H1 (cell line): ENCODE results near the gene ADRA2B. TPM values are rescaled to one million over a fixed set of nuclear protein-coding genes. Genes with fewer than 3 reads are reported as not detected.
A peak's percentile ranks its signal among the peaks of the same experiment; 100 is the strongest.

Experiments
- CTCF ChIA-PET: fragments of 300-600 bp; sonication (Branson Sonifier 250); formaldehyde crosslinking; loops from one replicate; lab custom pipeline; 2021; ENCODE audit not compliant: partially characterized antibody; lab: Charles Lee
- POLR2A ChIA-PET: fragments of 300-600 bp; sonication (Branson Sonifier 250); formaldehyde crosslinking; loops from one replicate; lab custom pipeline; 2021; ENCODE audit warnings: inconsistent platforms; ENCODE audit not compliant: partially characterized antibody; lab: Charles Lee
- DNase-seq, 2 experiments: peaks; one replicate each; pipeline versions ENCODE4 v3.0.0 to v3.0.0-alpha.2; 2010 to 2022; ENCODE audit warnings: low spot score in 2 of 2, low read depth in 1 of 2, mixed read lengths in 1 of 2
- FAIRE-seq: peaks from 2 replicates; lab custom pipeline; 2011; peaks lifted over from hg19 to GRCh38; lab: Jason Lieb, UNC
- H2AFZ ChIP-seq: 2 replicates; pipeline ENCODE4 v1.8.1; 2012; ENCODE audit warnings: low read length, inconsistent platforms
- H2AK5ac ChIP-seq: 2 replicates; pipeline ENCODE4 v1.6.1; 2013; ENCODE audit warnings: low read depth, low read length
- H2BK120ac ChIP-seq: replicated peaks from 2 replicates; pipeline ENCODE3; 2013; ENCODE audit warnings: low read depth, low read length, inconsistent platforms
- H2BK12ac ChIP-seq: 2 replicates; pipeline ENCODE4 v1.6.1; 2013; ENCODE audit warnings: low read depth, low read length
- H2BK15ac ChIP-seq: 2 replicates; pipeline ENCODE4 v1.6.1; 2013; ENCODE audit warnings: low read length
- H2BK20ac ChIP-seq: 2 replicates; pipeline ENCODE4 v1.6.1; 2013; ENCODE audit warnings: low read length
- H2BK5ac ChIP-seq: 2 replicates; pipeline ENCODE4 v1.6.1; 2013; ENCODE audit warnings: low read depth, low read length
- H3K14ac ChIP-seq: 2 replicates; pipeline ENCODE4 v1.6.1; 2013; ENCODE audit warnings: inconsistent platforms; ENCODE audit not compliant: insufficient read length
- H3K18ac ChIP-seq: 2 replicates; pipeline ENCODE4 v1.6.1; 2013; ENCODE audit warnings: low read length; ENCODE audit errors: extremely low read depth
- H3K23ac ChIP-seq: 2 replicates; pipeline ENCODE4 v1.6.1; 2013; ENCODE audit warnings: inconsistent platforms; ENCODE audit not compliant: insufficient read length
- H3K23me2 ChIP-seq: 2 replicates; pipeline ENCODE4 v1.6.1; 2013; ENCODE audit warnings: low read depth, low read length
- H3K27ac ChIP-seq: 2 replicates; pipeline ENCODE4 v1.6.1; 2011; ENCODE audit warnings: low read depth, low read length, inconsistent platforms
- H3K27me3 ChIP-seq, 4 experiments: replicated peaks in 1 of 4; 1 replicate in 1 of 4; 2 replicates in 3 of 4; pipeline versions ENCODE4 v1.6.1 to v1.8.1; 2011 to 2013; ENCODE audit warnings: low read length in 3 of 4, mild to moderate bottlenecking in 3 of 4, inconsistent platforms in 2 of 4, mixed read lengths in 2 of 4, moderate library complexity in 1 of 4; ENCODE audit not compliant: control insufficient read depth in 3 of 4, insufficient read depth in 3 of 4; ENCODE audit errors: extremely low read depth in 1 of 4
- H3K36me3 ChIP-seq, 4 experiments: 2 replicates each; pipeline versions ENCODE4 v1.6.1 to v1.8.1; 2011 to 2013; ENCODE audit warnings: mild to moderate bottlenecking in 4 of 4, low read length in 3 of 4, moderate library complexity in 2 of 4, control low read depth in 1 of 4, inconsistent platforms in 1 of 4; ENCODE audit not compliant: insufficient read depth in 4 of 4, control insufficient read depth in 2 of 4
- H3K4ac ChIP-seq: replicated peaks from 2 replicates; pipeline ENCODE3; 2013; ENCODE audit warnings: low read length, low read depth, mixed read lengths, inconsistent platforms; ENCODE audit not compliant: insufficient read length
- H3K4me1 ChIP-seq, 4 experiments: replicated peaks in 1 of 4; 1 replicate in 1 of 4; 2 replicates in 3 of 4; pipeline versions ENCODE4 v1.6.1 to v1.8.1; 2011 to 2013; ENCODE audit warnings: low read length in 3 of 4, inconsistent platforms in 2 of 4, mixed read lengths in 1 of 4; ENCODE audit not compliant: insufficient read depth in 4 of 4, control insufficient read depth in 3 of 4
- H3K4me2 ChIP-seq, 2 experiments: 2 replicates each; pipeline versions ENCODE4 v1.6.1 to v1.8.1; 2011 to 2013; ENCODE audit warnings: low read depth in 2 of 2, low read length in 2 of 2, control low read depth in 1 of 2, inconsistent platforms in 1 of 2, mild to moderate bottlenecking in 1 of 2; ENCODE audit not compliant: insufficient read depth in 1 of 2
- H3K4me3 ChIP-seq, 4 experiments: fragments of 200-600, 300-600 bp in 1 of 4; sonication (generic), shearing (Covaris generic), sonication (Bioruptor Twin) in 1 of 4; 2 replicates each; pipeline versions ENCODE4 v1.5.1 to v1.8.1; 2011 to 2016; ENCODE audit warnings: low read length in 4 of 4, low read depth in 3 of 4, control low read depth in 2 of 4, inconsistent platforms in 2 of 4, mild to moderate bottlenecking in 2 of 4, mixed read lengths in 1 of 4, moderate library complexity in 1 of 4; ENCODE audit not compliant: insufficient read depth in 2 of 4; ENCODE audit errors: extremely low read depth in 1 of 4
- H3K56ac ChIP-seq: replicated peaks from 2 replicates; pipeline ENCODE3; 2013; ENCODE audit warnings: low read depth, mild to moderate bottlenecking, mixed read lengths, low read length, inconsistent platforms; ENCODE audit not compliant: insufficient read length
- H3K79me1 ChIP-seq: 2 replicates; pipeline ENCODE4 v1.6.1; 2013; ENCODE audit warnings: low read depth, low read length, control low read depth
- H3K79me2 ChIP-seq, 2 experiments: 2 replicates each; pipeline versions ENCODE4 v1.6.1 to v1.8.1; 2012 to 2013; ENCODE audit warnings: low read length in 2 of 2, mild to moderate bottlenecking in 2 of 2, inconsistent platforms in 1 of 2; ENCODE audit not compliant: insufficient read depth in 2 of 2, control insufficient read depth in 1 of 2
- H3K9ac ChIP-seq, 4 experiments: replicated peaks in 1 of 4; 1 replicate in 1 of 4; 2 replicates in 3 of 4; pipeline versions ENCODE4 v1.6.1 to v1.8.1; 2011 to 2013; ENCODE audit warnings: low read depth in 3 of 4, low read length in 3 of 4, control low read depth in 2 of 4, mild to moderate bottlenecking in 2 of 4, moderate library complexity in 2 of 4, inconsistent platforms in 1 of 4; ENCODE audit errors: extremely low read depth in 1 of 4
- H3K9me3 ChIP-seq, 2 experiments: 2 replicates each; pipeline versions ENCODE4 v1.6.1 to v1.8.1; 2012 to 2013; ENCODE audit warnings: mild to moderate bottlenecking in 2 of 2, moderate library complexity in 2 of 2, control low read depth in 1 of 2, inconsistent platforms in 1 of 2, low read depth in 1 of 2, low read length in 1 of 2, mixed read lengths in 1 of 2; ENCODE audit not compliant: insufficient read depth in 2 of 2
- H4K20me1 ChIP-seq, 2 experiments: replicated peaks in 1 of 2; 2 replicates each; pipeline versions ENCODE3 to v1.8.1; 2011 to 2013; ENCODE audit warnings: inconsistent platforms in 2 of 2, low read length in 2 of 2, mild to moderate bottlenecking in 1 of 2; ENCODE audit not compliant: insufficient read depth in 2 of 2, control insufficient read depth in 1 of 2
- H4K5ac ChIP-seq: 2 replicates; pipeline ENCODE4 v1.6.1; 2013; ENCODE audit warnings: low read length, low read depth, mixed read lengths, inconsistent platforms; ENCODE audit not compliant: insufficient read length
- H4K8ac ChIP-seq: 2 replicates; pipeline ENCODE4 v1.8.0; 2013; ENCODE audit warnings: mild to moderate bottlenecking, moderate library complexity, low read length, inconsistent platforms; ENCODE audit not compliant: insufficient read depth; ENCODE audit errors: extremely low read depth
- H4K91ac ChIP-seq: replicated peaks from 2 replicates; pipeline ENCODE3; 2013; ENCODE audit warnings: low read length, mixed read lengths, inconsistent platforms; ENCODE audit not compliant: insufficient read length
- ASH2L ChIP-seq: fragments of 200-600, 300-600 bp; sonication (generic); IDR thresholded peaks from one replicate; pipeline ENCODE4 v1.7.1; 2017; ENCODE audit warnings: low read length
- BACH1 ChIP-seq: IDR thresholded peaks from 2 replicates; pipeline ENCODE4 v1.6.1; 2012; ENCODE audit warnings: low read length, improper control_type of control experiment
- KDM5A ChIP-seq: fragments of 200-600 bp; IDR thresholded peaks from 2 replicates; pipeline ENCODE4 v1.7.1; 2012; ENCODE audit warnings: mild to moderate bottlenecking, low read length, inconsistent platforms, mixed read lengths
- PHF8 ChIP-seq: fragments of 200-600 bp; sonication (generic); conservative IDR thresholded peaks from 2 replicates; pipeline ENCODE4 v1.7.1; 2012; ENCODE audit warnings: low read depth, mild to moderate bottlenecking, inconsistent platforms, low read length, moderate library complexity
- POLR2AphosphoS5 ChIP-seq: IDR thresholded peaks from 2 replicates; pipeline ENCODE4 v1.6.1; 2011; ENCODE audit warnings: low read depth, low read length
- WGBS, 2 experiments: shearing (Covaris generic) in 1 of 2; methylation state at CpG; one replicate each; pipeline versions ENCODE4 v1.1.6 to v1.1.7; 2013 to 2015; ENCODE audit warnings: low lambda C conversion rate in 2 of 2, mixed read lengths in 2 of 2, inconsistent platforms in 1 of 2, low coverage in 1 of 2, missing lambda C conversion rate in 1 of 2; ENCODE audit not compliant: insufficient replicate concordance in 2 of 2, insufficient coverage in 1 of 2, insufficient read length in 1 of 2; ENCODE audit errors: extremely low coverage in 1 of 2, missing lambda C conversion rate in 1 of 2; 5-methylcytosine and 5-hydroxymethylcytosine counted together
- polyA plus RNA-seq, 7 experiments: library from polyadenylated mRNA; depleted of rRNA in 3 of 7; stranded (reverse) in 5 of 7; unstranded in 2 of 7; fragments of >200 nt in 5 of 7; fragments of 200-250 nt in 2 of 7; gene quantifications; 1 replicate in 5 of 7; 2 replicates in 1 of 7; 4 replicates in 1 of 7; pipeline versions ENCODE4 v1.2.1 to v1.2.3, GENCODE V29; 2011 to 2013; ENCODE audit warnings: missing spikeins in 2 of 7, mixed read lengths in 2 of 7
- total RNA-seq: library from RNA; stranded (reverse); fragmentation: NEBNext Ultra II Directional; extraction: Animal tissue kit (Norgen Biotek cat#: 25700); gene quantifications from 2 replicates; pipeline ENCODE4 v1.2.1, GENCODE V29; 2021

Gene ADRA2B
- total and polyA plus RNA-seq, 2 of the 8 experiments (the other 6 are each of a cell fraction or from before 2014, with no cell fraction given): 5.8 to 6.5 TPM

DNA sequence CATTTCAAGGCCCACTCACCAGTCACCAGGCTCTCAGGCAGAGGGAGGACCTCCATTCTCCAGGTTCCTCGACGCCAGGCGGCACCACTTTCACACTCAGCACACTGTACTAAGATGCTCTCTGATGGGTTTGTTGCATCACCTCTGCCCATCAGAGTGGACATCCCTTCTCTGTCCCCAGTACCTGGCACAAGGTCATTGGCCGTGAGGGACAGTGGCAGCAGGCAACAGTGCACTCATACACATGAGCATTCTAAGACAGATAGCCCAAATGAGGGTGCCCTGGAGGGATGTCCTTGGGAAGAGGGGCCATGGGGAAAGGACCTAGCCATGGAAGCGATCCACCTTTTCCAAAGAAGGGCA, 3.0 kb upstream of the ADRA2B start:
- Histone ChIP-seq H3K9ac (no peak overlapping the region), H3K4me1 (peaks cover 0 to 19% (median 13%) of the 10 kb centered on the region in 4 experiments; a peak in 6 of 7 replicates), H3K27me3 (peaks cover 0 to 32% (median 25%) of the 10 kb centered on the region in 4 experiments; a peak in 5 of 7 replicates), H3K18ac (no peak overlapping the region; the same call in 1 of the 2 replicates), H3K27ac (no peak overlapping the region), H2BK15ac (peak overlapping the region; percentile 92; the same call in 1 of the 2 replicates), H2BK20ac (no peak overlapping the region), H4K5ac (no peak overlapping the region), H3K56ac (no peak overlapping the region), H3K79me1 (no peaks in the 10 kb centered on the region), H3K23me2 (peaks cover 11% of the 10 kb centered on the region; the same call in 1 of the 2 replicates), H2BK12ac (0 out of 2 replicates have a peak overlapping the region, but pooled peaks have one; percentile 27), H3K4me3 (no peak overlapping the region), H2BK120ac (no peak overlapping the region), H2AK5ac (no peak overlapping the region), H3K9me3 (peaks cover 0 to 5% of the 10 kb centered on the region in 2 experiments; a peak in 1 of 4 replicates), H2AFZ (no peak overlapping the region), H3K79me2 (no peaks in the 10 kb centered on the region), H4K20me1 (no peaks in the 10 kb centered on the region), H3K4me2 (no peak overlapping the region), H4K91ac (no peak overlapping the region), H3K14ac (no peak overlapping the region), H3K36me3 (no peaks in the 10 kb centered on the region), H2BK5ac (no peak overlapping the region), H4K8ac (no peak overlapping the region), H3K4ac (no peak overlapping the region), H3K23ac (no peak overlapping the region)
- no peak for TF ChIP-seq ASH2L
- TF ChIP-seq KDM5A: no peak
- TF ChIP-seq PHF8: no peak
- no peak for TF ChIP-seq BACH1
- no peak for TF ChIP-seq POLR2AphosphoS5
- CTCF ChIA-PET: interaction anchor here (0.9 to 4.0 kb wide), 7 partner anchors 11 to 126 kb away, joined by 3 to 25 read pairs (median 8); no protein-coding TSS in a partner anchor
- POLR2A ChIA-PET: no interaction called here
- FAIRE-seq: no peak
- DNase-seq: no peak
- 75% methylated on average over 5 of the region's 5 CpGs; no CpG with 5 or more reads in 1 of the 2 experiments for WGBS, 2 experiments
